Gastroesophageal sphincter (tissue), 4 donors: Measurements from ENCODE around the gene MYO9B. TPM values are rescaled to one million over a fixed set of nuclear protein-coding genes. Genes with fewer than 3 reads are reported as not detected.
A peak's percentile ranks its signal among the peaks of the same experiment; 100 is the strongest.

ENCODE experiments used
- ATAC-seq: fragments of 150-250 bp; one replicate; pipeline ENCODE4 v1.9.1; 2016; ENCODE audit warnings: mild to moderate bottlenecking, moderate library complexity
- H3K27ac ChIP-seq, 4 donors: fragments of 200-600 bp; sonication (generic) in 3 of 4; 1 replicate in 3 of 4; 2 replicates in 1 of 4; pipeline ENCODE4 v1.5.1; 2016 to 2019
- H3K27me3 ChIP-seq: fragments of 200-600 bp; sonication (generic); one replicate; pipeline ENCODE4 v1.5.1; 2019
- H3K36me3 ChIP-seq, 2 donors: fragments of 200-600 bp; sonication (generic); one replicate each; pipeline ENCODE4 v1.5.1; 2019; ENCODE audit warnings: control low read depth in 1 of 2
- H3K4me1 ChIP-seq, 3 donors: fragments of 200-600 bp; sonication (generic); 1 replicate in 2 of 3; 2 replicates in 1 of 3; pipeline ENCODE4 v1.5.1; 2016 to 2019; ENCODE audit warnings: control low read depth in 2 of 3
- H3K4me3 ChIP-seq, 2 donors: fragments of 200-600 bp; sonication (generic); one replicate each; pipeline ENCODE4 v1.5.1; 2019; ENCODE audit warnings: mild to moderate bottlenecking in 1 of 2, moderate library complexity in 1 of 2
- H3K9me3 ChIP-seq, 3 donors: fragments of 200-600 bp; sonication (generic); one replicate each; pipeline ENCODE4 v1.5.1; 2017 to 2019; ENCODE audit warnings: control low read depth in 2 of 3
- EP300 ChIP-seq: sonication (generic); formaldehyde crosslinking; IDR thresholded peaks from one replicate; pipeline ENCODE4 v1.6.1; 2017; ENCODE audit warnings: antibody characterized with exemption, mild to moderate bottlenecking
- POLR2A ChIP-seq, 2 donors: fragments of 450-650 bp; IDR thresholded peaks; one replicate each; pipeline ENCODE4 v1.6.1; 2017; ENCODE audit warnings: antibody characterized with exemption in 2 of 2, mild to moderate bottlenecking in 2 of 2, moderate library complexity in 1 of 2
- POLR2AphosphoS5 ChIP-seq: sonication (generic); formaldehyde crosslinking; IDR thresholded peaks from one replicate; pipeline ENCODE4 v1.6.1; 2017; ENCODE audit warnings: antibody characterized with exemption
- WGBS, 2 donors: methylation state at CpG; one replicate each; pipeline ENCODE4 v1.1.5; 2018; ENCODE audit warnings: low coverage in 1 of 2; 5-methylcytosine and 5-hydroxymethylcytosine counted together
- total RNA-seq, 4 donors: library from RNA; depleted of rRNA; stranded (reverse); fragments of >200 nt; gene quantifications; one replicate each; pipeline ENCODE4 v1.1.0, GENCODE V29; 2016
- TF ChIP-seq, protein P1 (sequence below), 4 experiments: fragments of 200-600 bp in 2 of 4; fragments of 450-650 bp in 2 of 4; sonication (generic) in 1 of 4; IDR thresholded peaks; one replicate each; pipeline ENCODE4 v1.5.1; 2017 to 2019; ENCODE audit warnings: antibody characterized with exemption in 4 of 4, mild to moderate bottlenecking in 2 of 4, moderate library complexity in 2 of 4

The MYO9B gene
- total RNA-seq, 4 donors from 2014 or later, result 38.1 to 77.7 (median 66.2) TPM

- Histone ChIP-seq H3K27ac (peak overlapping the region; percentile 25 to 94 (median 86)), H3K4me1 (peaks cover 0 to 54% (median 31%) of the 10 kb centered on the region in 3 donors), H3K9me3 (no peaks in the 10 kb centered on the region), H3K4me3 (peak overlapping the region in 1 of 2 donors; percentile 92), H3K36me3 (peaks cover 0 to 33% of the 10 kb centered on the region in 2 donors), H3K27me3 (no peaks in the 10 kb centered on the region)
- TF ChIP-seq, protein P1, sequence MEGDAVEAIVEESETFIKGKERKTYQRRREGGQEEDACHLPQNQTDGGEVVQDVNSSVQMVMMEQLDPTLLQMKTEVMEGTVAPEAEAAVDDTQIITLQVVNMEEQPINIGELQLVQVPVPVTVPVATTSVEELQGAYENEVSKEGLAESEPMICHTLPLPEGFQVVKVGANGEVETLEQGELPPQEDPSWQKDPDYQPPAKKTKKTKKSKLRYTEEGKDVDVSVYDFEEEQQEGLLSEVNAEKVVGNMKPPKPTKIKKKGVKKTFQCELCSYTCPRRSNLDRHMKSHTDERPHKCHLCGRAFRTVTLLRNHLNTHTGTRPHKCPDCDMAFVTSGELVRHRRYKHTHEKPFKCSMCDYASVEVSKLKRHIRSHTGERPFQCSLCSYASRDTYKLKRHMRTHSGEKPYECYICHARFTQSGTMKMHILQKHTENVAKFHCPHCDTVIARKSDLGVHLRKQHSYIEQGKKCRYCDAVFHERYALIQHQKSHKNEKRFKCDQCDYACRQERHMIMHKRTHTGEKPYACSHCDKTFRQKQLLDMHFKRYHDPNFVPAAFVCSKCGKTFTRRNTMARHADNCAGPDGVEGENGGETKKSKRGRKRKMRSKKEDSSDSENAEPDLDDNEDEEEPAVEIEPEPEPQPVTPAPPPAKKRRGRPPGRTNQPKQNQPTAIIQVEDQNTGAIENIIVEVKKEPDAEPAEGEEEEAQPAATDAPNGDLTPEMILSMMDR (IDR thresholded peaks at IDR 0.05), result no peak
- TF ChIP-seq EP300, result no peak
- TF ChIP-seq POLR2AphosphoS5, result no peak
- no peak for TF ChIP-seq POLR2A (IDR thresholded peaks at IDR 0.05)
- ATAC-seq, result no peak
- WGBS, 2 donors, result 54 to 70% methylated on average over 2 to 4 of the region's 8 CpGs
Observed at GRCh38 chr19:17242431-17243208, 167.0 kb downstream of the MYO9B start.

DNA sequence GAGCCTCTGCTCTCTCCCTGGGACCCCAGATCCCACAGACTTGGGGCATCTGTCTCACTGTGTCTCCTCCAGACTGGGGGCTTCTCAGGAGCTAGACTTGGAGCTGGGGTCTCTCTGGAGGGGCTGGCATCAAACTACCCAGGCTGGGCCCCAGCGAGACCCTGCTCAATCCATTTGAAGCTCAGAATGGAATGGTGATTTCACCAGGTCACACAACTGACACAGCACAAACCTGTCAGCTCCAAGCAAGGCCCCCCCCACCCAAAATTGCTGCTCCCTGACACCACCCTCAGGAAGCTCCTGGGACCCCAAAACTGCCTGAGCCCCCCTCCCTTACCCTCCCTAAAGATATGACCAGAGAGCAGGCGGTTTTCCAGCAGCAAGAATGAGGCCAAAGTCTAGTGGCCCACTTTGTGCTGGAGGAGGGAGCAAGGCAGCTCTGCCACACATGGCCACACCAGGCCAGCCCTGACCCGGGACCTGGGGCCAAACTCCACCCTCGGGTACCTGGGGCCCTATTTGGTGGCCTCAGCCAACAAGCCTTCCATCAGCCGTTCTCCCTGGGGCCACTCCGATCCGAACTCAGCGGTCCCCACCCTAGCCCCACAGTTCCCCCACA is 167.7 kb downstream of the MYO9B start:
- TF ChIP-seq, protein P1 (IDR thresholded peaks at IDR 0.05), result no peak
- TF ChIP-seq POLR2A (IDR thresholded peaks at IDR 0.05) (no peak), EP300 (no peak), POLR2AphosphoS5 (no peak)
- Histone ChIP-seq H3K27me3 (no peaks in the 10 kb centered on the region), H3K4me1 (peaks cover 0 to 60% (median 31%) of the 10 kb centered on the region in 3 donors), H3K27ac (peak overlapping the region; percentile 74 to 94 (median 86)), H3K36me3 (peaks cover 0 to 26% of the 10 kb centered on the region in 2 donors), H3K9me3 (no peaks in the 10 kb centered on the region), H3K4me3 (peak overlapping the region; percentile 92 to 93)
- 40% methylated on average over 2 of the region's 8 CpGs; no CpG with 5 or more reads in 1 of the 2 donors for WGBS, 2 donors
- no peak for ATAC-seq

GRCh38 chr19:17243830-17244617 is 168.4 kb downstream of the MYO9B start:
- 0% methylated on average over 2 of the region's 52 CpGs; no CpG with 5 or more reads in 1 of the 2 donors for WGBS, 2 donors
- peaks cover 0 to 19% of the 10 kb centered on the region in 2 donors for H3K36me3 ChIP-seq
- peaks cover 0 to 62% (median 31%) of the 10 kb centered on the region in 3 donors for H3K4me1 ChIP-seq
- peak; percentile 20 for ATAC-seq
- H3K27me3 ChIP-seq, result no peaks in the 10 kb centered on the region
- TF ChIP-seq, protein P1 (IDR thresholded peaks at IDR 0.05), result no peak
- TF ChIP-seq POLR2AphosphoS5 (no peak), POLR2A (IDR thresholded peaks at IDR 0.05) (no peak), EP300 (no peak)
- H3K9me3 ChIP-seq, result no peaks in the 10 kb centered on the region
- peak overlapping the region; percentile 74 to 94 (median 86) for H3K27ac ChIP-seq
- peak overlapping the region; percentile 92 to 93 for H3K4me3 ChIP-seq

GRCh38 chr19:17244618-17245534 is 169.3 kb downstream of the MYO9B start:
- peaks cover 0 to 62% (median 31%) of the 10 kb centered on the region in 3 donors for H3K4me1 ChIP-seq
- WGBS, 2 donors, result 0% methylated on average over 10 of the region's 100 CpGs; no CpG with 5 or more reads in 1 of the 2 donors

More at GRCh38 chr19:17244618-17245534, 169.3 kb downstream of the MYO9B start:
- peaks cover 0 to 10% of the 10 kb centered on the region in 2 donors for H3K36me3 ChIP-seq
- TF ChIP-seq EP300 (no peak), POLR2AphosphoS5 (no peak), POLR2A (IDR thresholded peaks at IDR 0.05) (no peak)
- TF ChIP-seq, protein P1 (IDR thresholded peaks at IDR 0.05), result no peak
- no peaks in the 10 kb centered on the region for H3K27me3 ChIP-seq
- peak overlapping the region; percentile 92 to 93 for H3K4me3 ChIP-seq
- H3K9me3 ChIP-seq, result no peaks in the 10 kb centered on the region
- H3K27ac ChIP-seq, result peak overlapping the region; percentile 74 to 94 (median 86)
- ATAC-seq, result peak; percentile 9
